Renal cortical epithelial cell (primary cell): ENCODE data around the gene ERCC4. TPM values are rescaled to one million over a fixed set of nuclear protein-coding genes. Genes with fewer than 3 reads are reported as not detected.
A peak's percentile ranks its signal among the peaks of the same experiment; 100 is the strongest.
"Not testable (repeated sequence)": the region's sequence is repeated elsewhere in the genome, so short reads cannot be mapped to it uniquely, and the experiment has no call there.

Experiments
- DNase-seq: peaks from one replicate; pipeline ENCODE4 v3.0.0-alpha.2; 2011; ENCODE audit warnings: low read depth
- total RNA-seq: library from RNA; depleted of rRNA; stranded (reverse); fragments of >200 nt; gene quantifications from 2 replicates; pipeline ENCODE4 v1.2.3, GENCODE V29; 2014

Gene ERCC4
- 7.8 and 10.2 TPM in 2 replicates for total RNA-seq

GRCh38 chr16:13919683-13920509, at the start of gene ERCC4:
ERCC4 (plus strand) TSS chr16:13920154; CDS start chr16:13920166, 12 bp downstream.
- peak; percentile 96 for DNase-seq

- peak; percentile 29 for DNase-seq
Observed at GRCh38 chr16:13873835-13874438, 46.0 kb upstream of the ERCC4 start.

GRCh38 chr16:13875614-13876284, 44.2 kb upstream of the ERCC4 start:
- DNase-seq = no peak

- no peak for DNase-seq
Observed at GRCh38 chr16:13883276-13883675, 36.7 kb upstream of the ERCC4 start.

GRCh38 chr16:13883881-13884280, 36.1 kb upstream of the ERCC4 start:
- DNase-seq = peak; percentile 3

GRCh38 chr16:13885700-13886099, 34.3 kb upstream of the ERCC4 start:
- no peak for DNase-seq

- DNase-seq = no peak
Observed at GRCh38 chr16:13886608-13887007, 33.3 kb upstream of the ERCC4 start.

GRCh38 chr16:13889323-13889722, 30.6 kb upstream of the ERCC4 start:
- not testable (repeated sequence) for DNase-seq

GRCh38 chr16:13892301-13892700, 27.7 kb upstream of the ERCC4 start:
- DNase-seq = no peak

GRCh38 chr16:13895516-13895915, 24.4 kb upstream of the ERCC4 start:
- DNase-seq = no peak

- DNase-seq = no peak
Observed at GRCh38 chr16:13896543-13897182, 23.3 kb upstream of the ERCC4 start.

GRCh38 chr16:13897806-13898205, 22.1 kb upstream of the ERCC4 start:
- no peak for DNase-seq

GRCh38 chr16:13898233-13898632, 21.7 kb upstream of the ERCC4 start:
- DNase-seq = no peak

GRCh38 chr16:13902052-13902451, 17.9 kb upstream of the ERCC4 start:
- no peak for DNase-seq

- peak; percentile 52 for DNase-seq
Observed at GRCh38 chr16:13902677-13903076, 17.3 kb upstream of the ERCC4 start.

- DNase-seq = no peak
Observed at GRCh38 chr16:13904179-13904691, 15.7 kb upstream of the ERCC4 start.

GRCh38 chr16:13904822-13905221, 15.1 kb upstream of the ERCC4 start:
- DNase-seq = not testable (repeated sequence)

GRCh38 chr16:13906168-13907089, 13.5 kb upstream of the ERCC4 start:
- no peak for DNase-seq

- no peak for DNase-seq
Observed at GRCh38 chr16:13907431-13907830, 12.5 kb upstream of the ERCC4 start.

GRCh38 chr16:13909069-13909468, 10.9 kb upstream of the ERCC4 start:
- no peak for DNase-seq

GRCh38 chr16:13909872-13910303, 10.1 kb upstream of the ERCC4 start:
- peak; percentile 63 for DNase-seq
